ENCODE measurements around the gene PDE4D. TPM values are rescaled to one million over a fixed set of nuclear protein-coding genes. Genes with fewer than 3 reads are reported as not detected.

Gene PDE4D
- total RNA-seq, 1 donor from 2014 or later, result 2.3 TPM

- Mint-ChIP-seq H3K27me3 (ENCODE audit: insufficient read depth, low read depth) (no peaks in the 10 kb centered on the region), H3K4me1 (no peaks in the 10 kb centered on the region), H3K36me3 (no peaks in the 10 kb centered on the region), H3K9me3 (no peaks in the 10 kb centered on the region), H3K4me3 (no peak overlapping the region), H3K27ac (no peak overlapping the region)
- DNase-seq (ENCODE audit: low spot score), result no peak
- TF ChIP-seq EZH2phosphoT487 (IDR thresholded peaks at IDR 0.05), result no peak
- Histone ChIP-seq H2AFZ (replicated peaks) (no peak overlapping the region), H3K4me1 (no peaks in the 10 kb centered on the region), H3K27ac (no peak overlapping the region), H4K20me1 (ENCODE audit: low read depth) (no peaks in the 10 kb centered on the region), H3K4me2 (no peak overlapping the region), H3K9me3 (ENCODE audit: low read depth) (no peaks in the 10 kb centered on the region), H3K36me3 (no peaks in the 10 kb centered on the region), H3K27me3 (no peaks in the 10 kb centered on the region), H3K4me3 (no peak overlapping the region), H3K9ac (no peak overlapping the region), H3F3A (ENCODE audit: low read depth) (no peaks in the 10 kb centered on the region), H3K79me2 (ENCODE audit: low read depth) (no peaks in the 10 kb centered on the region)
These were observed 608.1 kb downstream of the PDE4D start for GRCh38 chr5:59285300-59286016.

- Histone ChIP-seq H3K4me3 (no peak overlapping the region), H3K9me3 (ENCODE audit: low read depth) (no peaks in the 10 kb centered on the region), H3K4me2 (no peak overlapping the region), H2AFZ (replicated peaks) (no peak overlapping the region), H3F3A (ENCODE audit: low read depth) (no peaks in the 10 kb centered on the region), H3K4me1 (no peaks in the 10 kb centered on the region), H3K27me3 (no peaks in the 10 kb centered on the region), H3K27ac (no peak overlapping the region), H4K20me1 (ENCODE audit: low read depth) (no peaks in the 10 kb centered on the region), H3K36me3 (no peaks in the 10 kb centered on the region), H3K79me2 (ENCODE audit: low read depth) (no peaks in the 10 kb centered on the region), H3K9ac (no peak overlapping the region)
- Mint-ChIP-seq H3K9me3 (no peaks in the 10 kb centered on the region), H3K27ac (no peak overlapping the region), H3K36me3 (no peaks in the 10 kb centered on the region), H3K4me1 (peaks cover under 1% of the 10 kb centered on the region), H3K27me3 (ENCODE audit: insufficient read depth, low read depth) (no peaks in the 10 kb centered on the region), H3K4me3 (no peak overlapping the region)
- TF ChIP-seq EZH2phosphoT487 (IDR thresholded peaks at IDR 0.05) (no peak), CTCF (IDR thresholded peaks at IDR 0.05) (no peak), EZH2 (IDR thresholded peaks at IDR 0.05) (no peak)
- no peak for DNase-seq (ENCODE audit: low spot score)
These were observed 610.8 kb downstream of the PDE4D start for GRCh38 chr5:59282726-59283125.

- TF ChIP-seq EZH2phosphoT487 (IDR thresholded peaks at IDR 0.05), result no peak
- TF ChIP-seq EZH2 (IDR thresholded peaks at IDR 0.05), result no peak
- no peak for TF ChIP-seq CTCF (IDR thresholded peaks at IDR 0.05)
- Mint-ChIP-seq H3K36me3 (no peaks in the 10 kb centered on the region), H3K27ac (no peak overlapping the region), H3K4me3 (no peak overlapping the region), H3K4me1 (peaks cover 18% of the 10 kb centered on the region), H3K27me3 (ENCODE audit: insufficient read depth, low read depth) (no peaks in the 10 kb centered on the region), H3K9me3 (no peaks in the 10 kb centered on the region)
- DNase-seq (ENCODE audit: low spot score), result no peak
- Histone ChIP-seq H4K20me1 (ENCODE audit: low read depth) (no peaks in the 10 kb centered on the region), H2AFZ (replicated peaks) (no peak overlapping the region), H3K9me3 (ENCODE audit: low read depth) (no peaks in the 10 kb centered on the region), H3K27me3 (no peaks in the 10 kb centered on the region), H3K9ac (no peak overlapping the region), H3F3A (ENCODE audit: low read depth) (peaks cover 10% of the 10 kb centered on the region), H3K4me1 (peaks cover 17% of the 10 kb centered on the region), H3K4me2 (no peak overlapping the region), H3K4me3 (no peak overlapping the region), H3K27ac (no peak overlapping the region), H3K79me2 (ENCODE audit: low read depth) (no peaks in the 10 kb centered on the region), H3K36me3 (no peaks in the 10 kb centered on the region)
These were observed 613.5 kb downstream of the PDE4D start for GRCh38 chr5:59279979-59280378.

GRCh38 chr5:59276917-59277372 is 616.6 kb downstream of the PDE4D start:
- Histone ChIP-seq H3K9me3 (ENCODE audit: low read depth) (no peaks in the 10 kb centered on the region), H3F3A (ENCODE audit: low read depth) (peaks cover 11% of the 10 kb centered on the region), H3K9ac (no peak overlapping the region), H3K36me3 (no peaks in the 10 kb centered on the region), H3K4me1 (peaks cover 20% of the 10 kb centered on the region), H3K4me3 (no peak overlapping the region), H2AFZ (replicated peaks) (no peak overlapping the region), H3K27me3 (no peaks in the 10 kb centered on the region), H3K4me2 (no peak overlapping the region), H4K20me1 (ENCODE audit: low read depth) (no peaks in the 10 kb centered on the region), H3K79me2 (ENCODE audit: low read depth) (no peaks in the 10 kb centered on the region), H3K27ac (no peak overlapping the region)
- DNase-seq (ENCODE audit: low spot score), result no peak
- H3K4me3 Mint-ChIP-seq, result no peak overlapping the region
- no peaks in the 10 kb centered on the region for H3K9me3 Mint-ChIP-seq
- TF ChIP-seq EZH2phosphoT487 (IDR thresholded peaks at IDR 0.05) (no peak), CTCF (IDR thresholded peaks at IDR 0.05) (no peak), EZH2 (IDR thresholded peaks at IDR 0.05) (no peak)
- H3K36me3 Mint-ChIP-seq, result no peaks in the 10 kb centered on the region
- H3K27me3 Mint-ChIP-seq (ENCODE audit: insufficient read depth, low read depth), result no peaks in the 10 kb centered on the region
- no peak overlapping the region for H3K27ac Mint-ChIP-seq
- peaks cover 20% of the 10 kb centered on the region for H3K4me1 Mint-ChIP-seq

Measured in neural progenitor cell (in vitro differentiated cells).